Caco-2 (cell line): ENCODE data around the gene SLC16A8. TPM values are rescaled to one million over a fixed set of nuclear protein-coding genes. Genes with fewer than 3 reads are reported as not detected.

ENCODE experiments used
- BruUV-seq: library from RNA; stranded (reverse); fragments of 400-500 nt; replicated peaks from 2 replicates; lab custom pipeline; 2021; lab: Mats Ljungman, UMichigan
- CTCF ChIA-PET: fragments of 300-600 bp; sonication (Branson Sonifier 250); formaldehyde crosslinking; loops from one replicate; lab custom pipeline; 2022; ENCODE audit warnings: antibody characterized with exemption; lab: Charles Lee
- POLR2A ChIA-PET: fragments of 300-600 bp; sonication (Branson Sonifier 250); formaldehyde crosslinking; loops from one replicate; lab custom pipeline; 2022; ENCODE audit warnings: antibody characterized with exemption; lab: Charles Lee
- DNase-seq, 2 experiments: peaks; one replicate each; pipeline versions ENCODE4 v3.0.0 to v3.0.0-alpha.2; 2020 to 2022
- H3K27me3 ChIP-seq: replicated peaks from 2 replicates; pipeline ENCODE4 v1.6.0; 2011; ENCODE audit warnings: low read length; ENCODE audit not compliant: control insufficient read depth, insufficient read depth
- H3K36me3 ChIP-seq: 2 replicates; pipeline ENCODE4 v1.5.1; 2011; ENCODE audit warnings: low read length; ENCODE audit not compliant: control insufficient read depth, insufficient read depth
- H3K4me1 ChIP-seq: fragments of 250-450 bp; sonication (Bioruptor Pico); 2 replicates; pipeline ENCODE4 v1.5.1; 2020; ENCODE audit warnings: mild to moderate bottlenecking
- H3K4me3 ChIP-seq: 2 replicates; pipeline ENCODE4 v1.5.1; 2011; ENCODE audit warnings: low read depth, mild to moderate bottlenecking, control low read depth, low read length
- H3K9me3 ChIP-seq: fragments of 250-450 bp; sonication (Bioruptor Pico); 2 replicates; pipeline ENCODE4 v1.5.1; 2020; ENCODE audit warnings: mild to moderate bottlenecking, moderate library complexity
- H3K27ac Mint-ChIP-seq: one replicate; pipeline ENCODE4 v1.8.0; 2022; ENCODE audit warnings: mixed read lengths; ENCODE audit not compliant: unreplicated experiment
- H3K27me3 Mint-ChIP-seq: one replicate; pipeline ENCODE4 v1.8.0; 2022; ENCODE audit warnings: mixed read lengths; ENCODE audit not compliant: insufficient read depth, unreplicated experiment
- H3K36me3 Mint-ChIP-seq: one replicate; pipeline ENCODE4 v1.8.0; 2022; ENCODE audit warnings: mild to moderate bottlenecking, mixed read lengths; ENCODE audit not compliant: insufficient read depth, unreplicated experiment
- H3K4me1 Mint-ChIP-seq: one replicate; pipeline ENCODE4 v1.8.0; 2022; ENCODE audit warnings: low read depth, mixed read lengths; ENCODE audit not compliant: unreplicated experiment
- H3K4me3 Mint-ChIP-seq: one replicate; pipeline ENCODE4 v1.8.0; 2022; ENCODE audit warnings: mild to moderate bottlenecking, moderate library complexity, mixed read lengths; ENCODE audit not compliant: unreplicated experiment
- H3K9me3 Mint-ChIP-seq: one replicate; pipeline ENCODE4 v1.8.0; 2022; ENCODE audit warnings: mixed read lengths; ENCODE audit not compliant: unreplicated experiment
- intact Hi-C: fragments of 100-400 bp; cut with micrococcal nuclease; formaldehyde crosslinking; loops from one replicate; pipeline ENCODE4 v1.10.0; 2022; ENCODE audit not compliant: unreplicated experiment
- total RNA-seq: library from RNA; stranded (reverse); gene quantifications from 2 replicates; pipeline ENCODE4 v1.2.3, GENCODE V29; 2022
- TF ChIP-seq, protein P1 (sequence below), 2 experiments: fragments of 200-600 bp in 1 of 2; IDR thresholded peaks; 1 replicate in 1 of 2; 2 replicates in 1 of 2; pipeline versions ENCODE4 v1.5.1 to v1.8.0; 2011 to 2022; ENCODE audit warnings: antibody characterized with exemption in 1 of 2, control low read depth in 1 of 2, inconsistent platforms in 1 of 2, low read depth in 1 of 2, low read length in 1 of 2, mild to moderate bottlenecking in 1 of 2, moderate library complexity in 1 of 2; ENCODE audit not compliant: insufficient read depth in 1 of 2, severe bottlenecking in 1 of 2, unreplicated experiment in 1 of 2

Gene SLC16A8
- total RNA-seq, 1 experiment from 2014 or later: not detected

- Mint-ChIP-seq H3K9me3 (no peaks in the 10 kb centered on the region), H3K27ac (no peak overlapping the region), H3K4me3 (no peak overlapping the region), H3K36me3 (no peaks in the 10 kb centered on the region), H3K4me1 (peaks cover 7% of the 10 kb centered on the region), H3K27me3 (no peaks in the 10 kb centered on the region)
- no peaks in the 10 kb centered on the region for H3K27me3 ChIP-seq
- H3K4me1 ChIP-seq: no peaks in the 10 kb centered on the region
- TF ChIP-seq, protein P1, sequence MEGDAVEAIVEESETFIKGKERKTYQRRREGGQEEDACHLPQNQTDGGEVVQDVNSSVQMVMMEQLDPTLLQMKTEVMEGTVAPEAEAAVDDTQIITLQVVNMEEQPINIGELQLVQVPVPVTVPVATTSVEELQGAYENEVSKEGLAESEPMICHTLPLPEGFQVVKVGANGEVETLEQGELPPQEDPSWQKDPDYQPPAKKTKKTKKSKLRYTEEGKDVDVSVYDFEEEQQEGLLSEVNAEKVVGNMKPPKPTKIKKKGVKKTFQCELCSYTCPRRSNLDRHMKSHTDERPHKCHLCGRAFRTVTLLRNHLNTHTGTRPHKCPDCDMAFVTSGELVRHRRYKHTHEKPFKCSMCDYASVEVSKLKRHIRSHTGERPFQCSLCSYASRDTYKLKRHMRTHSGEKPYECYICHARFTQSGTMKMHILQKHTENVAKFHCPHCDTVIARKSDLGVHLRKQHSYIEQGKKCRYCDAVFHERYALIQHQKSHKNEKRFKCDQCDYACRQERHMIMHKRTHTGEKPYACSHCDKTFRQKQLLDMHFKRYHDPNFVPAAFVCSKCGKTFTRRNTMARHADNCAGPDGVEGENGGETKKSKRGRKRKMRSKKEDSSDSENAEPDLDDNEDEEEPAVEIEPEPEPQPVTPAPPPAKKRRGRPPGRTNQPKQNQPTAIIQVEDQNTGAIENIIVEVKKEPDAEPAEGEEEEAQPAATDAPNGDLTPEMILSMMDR (IDR thresholded peaks at IDR 0.05; ENCODE audit: insufficient read depth in 1 of 2, low read depth in 1 of 2, low read length in 1 of 2, severe bottlenecking in 1 of 2, unreplicated experiment in 1 of 2): no peak
- CTCF ChIA-PET: interaction anchor here (0.9 kb wide), 1 partner anchor 16 kb away, joined by 3 read pairs; no protein-coding TSS in a partner anchor
- no peak overlapping the region for H3K4me3 ChIP-seq
- no peaks in the 10 kb centered on the region for H3K9me3 ChIP-seq
- DNase-seq: no peak
- intact Hi-C loops: no loop called here
- POLR2A ChIA-PET: no interaction called here
- H3K36me3 ChIP-seq: no peaks in the 10 kb centered on the region
- no TSS peak for BruUV-seq
These were observed 50.3 kb downstream of the SLC16A8 start for GRCh38 chr22:38033522-38034277.

- no peak overlapping the region for H3K27ac Mint-ChIP-seq
- no peak overlapping the region for H3K4me3 Mint-ChIP-seq
- H3K36me3 ChIP-seq: no peaks in the 10 kb centered on the region
- DNase-seq: no peak
- no peaks in the 10 kb centered on the region for H3K9me3 Mint-ChIP-seq
- no peaks in the 10 kb centered on the region for H3K4me1 ChIP-seq
- no peaks in the 10 kb centered on the region for H3K27me3 Mint-ChIP-seq
- TF ChIP-seq, protein P1 (IDR thresholded peaks at IDR 0.05; ENCODE audit: insufficient read depth in 1 of 2, low read depth in 1 of 2, low read length in 1 of 2, severe bottlenecking in 1 of 2, unreplicated experiment in 1 of 2): no peak
- H3K9me3 ChIP-seq: no peaks in the 10 kb centered on the region
- H3K27me3 ChIP-seq: no peaks in the 10 kb centered on the region
- intact Hi-C loops: no loop called here
- BruUV-seq: no TSS peak
- H3K4me3 ChIP-seq: no peak overlapping the region
- peaks cover 7% of the 10 kb centered on the region for H3K4me1 Mint-ChIP-seq
- CTCF ChIA-PET: no interaction called here
- no peaks in the 10 kb centered on the region for H3K36me3 Mint-ChIP-seq
- POLR2A ChIA-PET: no interaction called here
These were observed 51.1 kb downstream of the SLC16A8 start for GRCh38 chr22:38032681-38033521.

GRCh38 chr22:38031491-38031890 lies 52.5 kb downstream of the SLC16A8 start:
- no peak for DNase-seq
- Mint-ChIP-seq H3K27me3 (no peaks in the 10 kb centered on the region), H3K9me3 (no peaks in the 10 kb centered on the region), H3K27ac (no peak overlapping the region), H3K4me1 (peaks cover 7% of the 10 kb centered on the region), H3K4me3 (no peak overlapping the region), H3K36me3 (no peaks in the 10 kb centered on the region)
- no peaks in the 10 kb centered on the region for H3K9me3 ChIP-seq
- CTCF ChIA-PET: no interaction called here
- TF ChIP-seq, protein P1 (IDR thresholded peaks at IDR 0.05; ENCODE audit: insufficient read depth in 1 of 2, low read depth in 1 of 2, low read length in 1 of 2, severe bottlenecking in 1 of 2, unreplicated experiment in 1 of 2): no peak
- POLR2A ChIA-PET: no interaction called here
- no peak overlapping the region for H3K4me3 ChIP-seq
- BruUV-seq: no TSS peak
- H3K27me3 ChIP-seq: no peaks in the 10 kb centered on the region
- intact Hi-C loops: no loop called here
- H3K4me1 ChIP-seq: no peaks in the 10 kb centered on the region
- no peaks in the 10 kb centered on the region for H3K36me3 ChIP-seq
